Neuronal stem cell (in vitro differentiated cells): ENCODE measurements around the gene CRYGB.

Source experiments
- DNase-seq: peaks from one replicate; pipeline ENCODE4 v3.0.0-alpha.2; 2013; ENCODE audit warnings: low spot score
- H2AFZ ChIP-seq: one replicate; pipeline ENCODE4 v1.6.1; 2013; ENCODE audit warnings: mild to moderate bottlenecking, low read length, inconsistent platforms
- H2AK5ac ChIP-seq: 2 replicates; pipeline ENCODE4 v1.6.1; 2013; ENCODE audit warnings: low read depth, mild to moderate bottlenecking, inconsistent platforms, low read length, moderate library complexity, mixed read lengths
- H2BK120ac ChIP-seq: 2 replicates; pipeline ENCODE4 v1.6.1; 2013; ENCODE audit warnings: low read depth, mild to moderate bottlenecking, inconsistent platforms, low read length, moderate library complexity, mixed read lengths
- H2BK12ac ChIP-seq: one replicate; pipeline ENCODE4 v1.6.1; 2013; ENCODE audit warnings: low read length, inconsistent platforms
- H2BK15ac ChIP-seq: 2 replicates; pipeline ENCODE4 v1.6.1; 2013; ENCODE audit warnings: mild to moderate bottlenecking, low read length, inconsistent platforms, mixed read lengths
- H2BK5ac ChIP-seq: one replicate; pipeline ENCODE4 v1.6.1; 2013; ENCODE audit warnings: inconsistent platforms, mild to moderate bottlenecking, low read length, moderate library complexity
- H3K14ac ChIP-seq: one replicate; pipeline ENCODE4 v1.6.1; 2013; ENCODE audit warnings: low read length, inconsistent platforms
- H3K18ac ChIP-seq: 2 replicates; pipeline ENCODE4 v1.6.1; 2013; ENCODE audit warnings: low read length, inconsistent platforms
- H3K23ac ChIP-seq: 2 replicates; pipeline ENCODE4 v1.6.1; 2013; ENCODE audit warnings: low read depth, mild to moderate bottlenecking, mixed read lengths, low read length, inconsistent platforms; ENCODE audit not compliant: poor library complexity
- H3K27ac ChIP-seq: replicated peaks from 3 replicates; pipeline ENCODE4 v1.5.1; 2013; ENCODE audit warnings: low read length, inconsistent platforms
- H3K27me3 ChIP-seq, 3 experiments: 2 replicates each; pipeline ENCODE4 v1.6.1; 2013; ENCODE audit warnings: low read length in 3 of 3, mild to moderate bottlenecking in 2 of 3, inconsistent platforms in 1 of 3, low read depth in 1 of 3, mixed read lengths in 1 of 3, moderate library complexity in 1 of 3; ENCODE audit not compliant: control insufficient read depth in 3 of 3, insufficient read depth in 3 of 3
- H3K36me3 ChIP-seq, 2 donors: replicated peaks in 1 of 2; 2 replicates each; pipeline ENCODE4 v1.6.1; 2013; ENCODE audit warnings: low read length in 2 of 2; ENCODE audit not compliant: control insufficient read depth in 2 of 2, insufficient read depth in 2 of 2
- H3K4ac ChIP-seq: 2 replicates; pipeline ENCODE4 v1.6.1; 2013; ENCODE audit warnings: inconsistent platforms, mild to moderate bottlenecking, low read length, moderate library complexity
- H3K4me1 ChIP-seq, 2 donors: 1 replicate in 1 of 2; 2 replicates in 1 of 2; pipeline ENCODE4 v1.6.1; 2013; ENCODE audit warnings: low read length in 2 of 2, low read depth in 1 of 2; ENCODE audit not compliant: control insufficient read depth in 2 of 2, insufficient read depth in 1 of 2
- H3K4me2 ChIP-seq: one replicate; pipeline ENCODE4 v1.6.1; 2013; ENCODE audit warnings: mild to moderate bottlenecking, low read length, inconsistent platforms; ENCODE audit not compliant: insufficient read depth, poor library complexity, severe bottlenecking
- H3K4me3 ChIP-seq, 2 donors: 2 replicates each; pipeline ENCODE4 v1.5.1; 2013; ENCODE audit warnings: low read length in 2 of 2, mild to moderate bottlenecking in 2 of 2, inconsistent platforms in 1 of 2, moderate library complexity in 1 of 2
- H3K79me1 ChIP-seq: one replicate; pipeline ENCODE4 v1.6.1; 2013; ENCODE audit warnings: low read depth, mild to moderate bottlenecking, inconsistent platforms, low read length, moderate library complexity
- H3K9ac ChIP-seq: one replicate; pipeline ENCODE4 v1.6.1; 2013; ENCODE audit warnings: mild to moderate bottlenecking, low read depth, low read length, inconsistent platforms; ENCODE audit not compliant: poor library complexity
- H3K9me3 ChIP-seq, 2 donors: replicated peaks in 1 of 2; 2 replicates each; pipeline versions ENCODE3 to v1.6.1; 2013; ENCODE audit warnings: low read length in 2 of 2, mild to moderate bottlenecking in 2 of 2, inconsistent platforms in 1 of 2, low read depth in 1 of 2, mixed read lengths in 1 of 2, moderate library complexity in 1 of 2; ENCODE audit not compliant: control insufficient read depth in 2 of 2, insufficient read depth in 1 of 2
- H4K8ac ChIP-seq: one replicate; pipeline ENCODE4 v1.6.1; 2013; ENCODE audit warnings: low read depth, mild to moderate bottlenecking, inconsistent platforms, low read length, moderate library complexity
- H4K91ac ChIP-seq: one replicate; pipeline ENCODE4 v1.6.1; 2013; ENCODE audit warnings: low read length, low read depth, mild to moderate bottlenecking, inconsistent platforms; ENCODE audit not compliant: poor library complexity
- WGBS, 2 donors: extraction: QIAGEN DNeasy Blood & Tissue Kit; methylation state at CpG; one replicate each; pipeline ENCODE4 v1.1.7; 2013; ENCODE audit warnings: missing lambda C conversion rate in 2 of 2, mixed read lengths in 1 of 2; ENCODE audit not compliant: insufficient read length in 2 of 2, insufficient replicate concordance in 1 of 2; ENCODE audit errors: extremely low coverage in 2 of 2; 5-methylcytosine and 5-hydroxymethylcytosine counted together

CRYGB gene

GRCh38 chr2:208150094-208150493 lies 4.1 kb upstream of the CRYGB start:
- H3K4me3 ChIP-seq: no peak overlapping the region
- H3K23ac ChIP-seq: no peak overlapping the region
- peaks cover 0 to 2% of the 10 kb centered on the region in 2 donors for H3K9me3 ChIP-seq
- H3K4me1 ChIP-seq: peaks cover 0 to 7% of the 10 kb centered on the region in 2 donors
- H2BK120ac ChIP-seq: no peak overlapping the region
- no peak overlapping the region for H3K27ac ChIP-seq
- no peaks in the 10 kb centered on the region for H3K36me3 ChIP-seq
- no peak overlapping the region for H2BK15ac ChIP-seq
- no peak overlapping the region for H2AK5ac ChIP-seq
- H3K18ac ChIP-seq: no peak overlapping the region
- no peak overlapping the region for H3K4ac ChIP-seq
- no peak overlapping the region for H2BK12ac ChIP-seq
- no peaks in the 10 kb centered on the region for H3K79me1 ChIP-seq
- no peak overlapping the region for H2BK5ac ChIP-seq
- H3K14ac ChIP-seq: no peak overlapping the region
- H2AFZ ChIP-seq: no peak overlapping the region
- H3K27me3 ChIP-seq: no peaks in the 10 kb centered on the region
- H4K8ac ChIP-seq: no peak overlapping the region
- no peak overlapping the region for H3K4me2 ChIP-seq
- no peak overlapping the region for H4K91ac ChIP-seq
- no peak overlapping the region for H3K9ac ChIP-seq
- no peak for DNase-seq

GRCh38 chr2:208148803-208149202 lies 2.8 kb upstream of the CRYGB start:
- Histone ChIP-seq H4K8ac (no peak overlapping the region), H3K9me3 (no peaks in the 10 kb centered on the region), H3K4ac (no peak overlapping the region), H3K4me1 (peaks cover 0 to 7% of the 10 kb centered on the region in 2 donors), H2AK5ac (no peak overlapping the region), H4K91ac (no peak overlapping the region), H3K14ac (no peak overlapping the region), H2AFZ (no peak overlapping the region), H3K4me3 (no peak overlapping the region), H3K4me2 (no peak overlapping the region), H2BK12ac (no peak overlapping the region), H2BK15ac (no peak overlapping the region), H3K36me3 (no peaks in the 10 kb centered on the region), H2BK5ac (no peak overlapping the region), H3K9ac (no peak overlapping the region), H3K79me1 (no peaks in the 10 kb centered on the region), H2BK120ac (no peak overlapping the region), H3K18ac (no peak overlapping the region), H3K23ac (no peak overlapping the region), H3K27ac (no peak overlapping the region), H3K27me3 (no peaks in the 10 kb centered on the region)
- DNase-seq: no peak
- WGBS, 2 donors: no CpG with 5 or more reads among the region's 2 CpGs

- Histone ChIP-seq H3K18ac (no peak overlapping the region), H2AK5ac (no peak overlapping the region), H3K9ac (no peak overlapping the region), H2BK120ac (no peak overlapping the region), H3K14ac (no peak overlapping the region), H3K27ac (no peak overlapping the region), H2BK5ac (peak overlapping the region; percentile 32), H2BK15ac (no peak overlapping the region), H3K4ac (no peak overlapping the region), H3K4me3 (no peak overlapping the region), H3K9me3 (no peaks in the 10 kb centered on the region), H3K4me2 (no peak overlapping the region), H4K91ac (no peak overlapping the region), H3K36me3 (no peaks in the 10 kb centered on the region), H2AFZ (peak overlapping the region; percentile 47), H2BK12ac (no peak overlapping the region), H3K4me1 (peaks cover 0 to 7% of the 10 kb centered on the region in 2 donors), H3K23ac (no peak overlapping the region), H3K79me1 (no peaks in the 10 kb centered on the region), H4K8ac (no peak overlapping the region), H3K27me3 (no peaks in the 10 kb centered on the region)
- DNase-seq: no peak
- WGBS, 2 donors: no CpG with 5 or more reads among the region's 3 CpGs
Measured at GRCh38 chr2:208147759-208148158, 1.8 kb upstream of the CRYGB start.

- no peak for DNase-seq
- Histone ChIP-seq H3K18ac (peak overlapping the region; percentile 27), H3K36me3 (no peaks in the 10 kb centered on the region), H2AFZ (no peak overlapping the region), H4K91ac (no peak overlapping the region), H3K4ac (no peak overlapping the region), H3K14ac (no peak overlapping the region), H2BK12ac (no peak overlapping the region), H2BK15ac (no peak overlapping the region), H2BK120ac (no peak overlapping the region), H3K4me3 (no peak overlapping the region), H3K9ac (no peak overlapping the region), H3K9me3 (no peaks in the 10 kb centered on the region), H2BK5ac (no peak overlapping the region), H3K23ac (no peak overlapping the region), H3K27me3 (no peaks in the 10 kb centered on the region), H3K4me1 (peaks cover 0 to 7% of the 10 kb centered on the region in 2 donors), H4K8ac (no peak overlapping the region), H3K4me2 (no peak overlapping the region), H3K79me1 (no peaks in the 10 kb centered on the region), H2AK5ac (no peak overlapping the region), H3K27ac (no peak overlapping the region)
Measured at GRCh38 chr2:208147008-208147407, 1.1 kb upstream of the CRYGB start.
